H1 (cell line): ENCODE results near the gene GAREM2. TPM values are rescaled to one million over a fixed set of nuclear protein-coding genes. Genes with fewer than 3 reads are reported as not detected.

Source experiments
- CREB1 ChIP-seq: IDR thresholded peaks from 2 replicates; pipeline ENCODE4 v1.6.1; 2012; ENCODE audit warnings: inconsistent platforms
- JUND ChIP-seq: IDR thresholded peaks from 2 replicates; pipeline ENCODE4 v1.6.1; 2011; ENCODE audit warnings: mild to moderate bottlenecking, improper control_type of control experiment, low read length
- NRF1 ChIP-seq: IDR thresholded peaks from 2 replicates; pipeline ENCODE4 v1.6.1; 2011; ENCODE audit warnings: mild to moderate bottlenecking, low read depth, low read length, improper control_type of control experiment
- RFX5 ChIP-seq: IDR thresholded peaks from 2 replicates; pipeline ENCODE4 v1.6.1; 2011; ENCODE audit warnings: low read depth, low read length, improper control_type of control experiment, borderline replicate concordance
- TEAD4 ChIP-seq: IDR thresholded peaks from 2 replicates; pipeline ENCODE4 v1.6.1; 2012; ENCODE audit warnings: low read depth, low read length, inconsistent platforms, mixed read lengths
- YY1 ChIP-seq: IDR thresholded peaks from 2 replicates; pipeline ENCODE4 v1.6.1; 2011; ENCODE audit warnings: low read depth, mild to moderate bottlenecking, low read length
- polyA plus RNA-seq, 7 experiments: library from polyadenylated mRNA; depleted of rRNA in 3 of 7; stranded (reverse) in 5 of 7; unstranded in 2 of 7; fragments of >200 nt in 5 of 7; fragments of 200-250 nt in 2 of 7; gene quantifications; 1 replicate in 5 of 7; 2 replicates in 1 of 7; 4 replicates in 1 of 7; pipeline versions ENCODE4 v1.2.1 to v1.2.3, GENCODE V29; 2011 to 2013; ENCODE audit warnings: missing spikeins in 2 of 7, mixed read lengths in 2 of 7
- total RNA-seq: library from RNA; stranded (reverse); fragmentation: NEBNext Ultra II Directional; extraction: Animal tissue kit (Norgen Biotek cat#: 25700); gene quantifications from 2 replicates; pipeline ENCODE4 v1.2.1, GENCODE V29; 2021
- TF ChIP-seq, protein P1 (sequence below): fragments of 300-600 bp; sonication (generic); IDR thresholded peaks from 2 replicates; pipeline ENCODE4 v1.7.1; 2012; ENCODE audit warnings: low read length, moderate library complexity, mild to moderate bottlenecking, inconsistent platforms; ENCODE audit not compliant: insufficient replicate concordance
- TF ChIP-seq, protein P2 (sequence below), 3 experiments: IDR thresholded peaks; 1 replicate in 2 of 3; 2 replicates in 1 of 3; pipeline versions ENCODE4 v1.5.1 to v1.6.1; 2011; ENCODE audit warnings: low read length in 3 of 3, mild to moderate bottlenecking in 3 of 3, inconsistent platforms in 2 of 3, low read depth in 1 of 3, moderate library complexity in 1 of 3; ENCODE audit not compliant: insufficient read depth in 1 of 3; ENCODE audit errors: control extremely low read depth in 1 of 3

Gene GAREM2
- total and polyA plus RNA-seq, 2 of the 8 experiments (the other 6 are each of a cell fraction or from before 2014, with no cell fraction given): 19.9 TPM

DNA sequence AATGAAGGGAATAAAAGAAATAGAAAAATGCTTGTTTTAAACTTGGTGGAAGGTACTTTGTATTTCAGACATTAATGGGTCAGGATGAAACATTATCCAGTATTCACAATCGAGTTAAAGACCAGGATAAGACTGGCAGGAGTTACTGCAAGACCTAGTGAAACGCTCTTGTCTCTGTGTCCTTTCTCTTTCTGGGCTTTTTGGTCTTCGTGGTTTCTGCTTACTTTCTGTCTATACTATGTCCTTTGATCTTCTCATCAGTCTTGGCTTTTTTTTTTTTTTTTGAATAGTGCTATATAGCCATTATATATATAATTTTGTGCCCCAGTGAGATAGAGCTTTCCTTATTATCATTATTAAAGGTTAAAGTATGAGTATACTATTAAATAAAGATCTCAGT is 42.1 kb upstream of the GAREM2 start (continued):
- TF ChIP-seq, protein P1, sequence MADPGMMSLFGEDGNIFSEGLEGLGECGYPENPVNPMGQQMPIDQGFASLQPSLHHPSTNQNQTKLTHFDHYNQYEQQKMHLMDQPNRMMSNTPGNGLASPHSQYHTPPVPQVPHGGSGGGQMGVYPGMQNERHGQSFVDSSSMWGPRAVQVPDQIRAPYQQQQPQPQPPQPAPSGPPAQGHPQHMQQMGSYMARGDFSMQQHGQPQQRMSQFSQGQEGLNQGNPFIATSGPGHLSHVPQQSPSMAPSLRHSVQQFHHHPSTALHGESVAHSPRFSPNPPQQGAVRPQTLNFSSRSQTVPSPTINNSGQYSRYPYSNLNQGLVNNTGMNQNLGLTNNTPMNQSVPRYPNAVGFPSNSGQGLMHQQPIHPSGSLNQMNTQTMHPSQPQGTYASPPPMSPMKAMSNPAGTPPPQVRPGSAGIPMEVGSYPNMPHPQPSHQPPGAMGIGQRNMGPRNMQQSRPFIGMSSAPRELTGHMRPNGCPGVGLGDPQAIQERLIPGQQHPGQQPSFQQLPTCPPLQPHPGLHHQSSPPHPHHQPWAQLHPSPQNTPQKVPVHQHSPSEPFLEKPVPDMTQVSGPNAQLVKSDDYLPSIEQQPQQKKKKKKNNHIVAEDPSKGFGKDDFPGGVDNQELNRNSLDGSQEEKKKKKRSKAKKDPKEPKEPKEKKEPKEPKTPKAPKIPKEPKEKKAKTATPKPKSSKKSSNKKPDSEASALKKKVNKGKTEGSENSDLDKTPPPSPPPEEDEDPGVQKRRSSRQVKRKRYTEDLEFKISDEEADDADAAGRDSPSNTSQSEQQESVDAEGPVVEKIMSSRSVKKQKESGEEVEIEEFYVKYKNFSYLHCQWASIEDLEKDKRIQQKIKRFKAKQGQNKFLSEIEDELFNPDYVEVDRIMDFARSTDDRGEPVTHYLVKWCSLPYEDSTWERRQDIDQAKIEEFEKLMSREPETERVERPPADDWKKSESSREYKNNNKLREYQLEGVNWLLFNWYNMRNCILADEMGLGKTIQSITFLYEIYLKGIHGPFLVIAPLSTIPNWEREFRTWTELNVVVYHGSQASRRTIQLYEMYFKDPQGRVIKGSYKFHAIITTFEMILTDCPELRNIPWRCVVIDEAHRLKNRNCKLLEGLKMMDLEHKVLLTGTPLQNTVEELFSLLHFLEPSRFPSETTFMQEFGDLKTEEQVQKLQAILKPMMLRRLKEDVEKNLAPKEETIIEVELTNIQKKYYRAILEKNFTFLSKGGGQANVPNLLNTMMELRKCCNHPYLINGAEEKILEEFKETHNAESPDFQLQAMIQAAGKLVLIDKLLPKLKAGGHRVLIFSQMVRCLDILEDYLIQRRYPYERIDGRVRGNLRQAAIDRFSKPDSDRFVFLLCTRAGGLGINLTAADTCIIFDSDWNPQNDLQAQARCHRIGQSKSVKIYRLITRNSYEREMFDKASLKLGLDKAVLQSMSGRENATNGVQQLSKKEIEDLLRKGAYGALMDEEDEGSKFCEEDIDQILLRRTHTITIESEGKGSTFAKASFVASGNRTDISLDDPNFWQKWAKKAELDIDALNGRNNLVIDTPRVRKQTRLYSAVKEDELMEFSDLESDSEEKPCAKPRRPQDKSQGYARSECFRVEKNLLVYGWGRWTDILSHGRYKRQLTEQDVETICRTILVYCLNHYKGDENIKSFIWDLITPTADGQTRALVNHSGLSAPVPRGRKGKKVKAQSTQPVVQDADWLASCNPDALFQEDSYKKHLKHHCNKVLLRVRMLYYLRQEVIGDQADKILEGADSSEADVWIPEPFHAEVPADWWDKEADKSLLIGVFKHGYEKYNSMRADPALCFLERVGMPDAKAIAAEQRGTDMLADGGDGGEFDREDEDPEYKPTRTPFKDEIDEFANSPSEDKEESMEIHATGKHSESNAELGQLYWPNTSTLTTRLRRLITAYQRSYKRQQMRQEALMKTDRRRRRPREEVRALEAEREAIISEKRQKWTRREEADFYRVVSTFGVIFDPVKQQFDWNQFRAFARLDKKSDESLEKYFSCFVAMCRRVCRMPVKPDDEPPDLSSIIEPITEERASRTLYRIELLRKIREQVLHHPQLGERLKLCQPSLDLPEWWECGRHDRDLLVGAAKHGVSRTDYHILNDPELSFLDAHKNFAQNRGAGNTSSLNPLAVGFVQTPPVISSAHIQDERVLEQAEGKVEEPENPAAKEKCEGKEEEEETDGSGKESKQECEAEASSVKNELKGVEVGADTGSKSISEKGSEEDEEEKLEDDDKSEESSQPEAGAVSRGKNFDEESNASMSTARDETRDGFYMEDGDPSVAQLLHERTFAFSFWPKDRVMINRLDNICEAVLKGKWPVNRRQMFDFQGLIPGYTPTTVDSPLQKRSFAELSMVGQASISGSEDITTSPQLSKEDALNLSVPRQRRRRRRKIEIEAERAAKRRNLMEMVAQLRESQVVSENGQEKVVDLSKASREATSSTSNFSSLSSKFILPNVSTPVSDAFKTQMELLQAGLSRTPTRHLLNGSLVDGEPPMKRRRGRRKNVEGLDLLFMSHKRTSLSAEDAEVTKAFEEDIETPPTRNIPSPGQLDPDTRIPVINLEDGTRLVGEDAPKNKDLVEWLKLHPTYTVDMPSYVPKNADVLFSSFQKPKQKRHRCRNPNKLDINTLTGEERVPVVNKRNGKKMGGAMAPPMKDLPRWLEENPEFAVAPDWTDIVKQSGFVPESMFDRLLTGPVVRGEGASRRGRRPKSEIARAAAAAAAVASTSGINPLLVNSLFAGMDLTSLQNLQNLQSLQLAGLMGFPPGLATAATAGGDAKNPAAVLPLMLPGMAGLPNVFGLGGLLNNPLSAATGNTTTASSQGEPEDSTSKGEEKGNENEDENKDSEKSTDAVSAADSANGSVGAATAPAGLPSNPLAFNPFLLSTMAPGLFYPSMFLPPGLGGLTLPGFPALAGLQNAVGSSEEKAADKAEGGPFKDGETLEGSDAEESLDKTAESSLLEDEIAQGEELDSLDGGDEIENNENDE: no peak
- no peak for TF ChIP-seq TEAD4
- TF ChIP-seq JUND: no peak
- TF ChIP-seq, protein P2, sequence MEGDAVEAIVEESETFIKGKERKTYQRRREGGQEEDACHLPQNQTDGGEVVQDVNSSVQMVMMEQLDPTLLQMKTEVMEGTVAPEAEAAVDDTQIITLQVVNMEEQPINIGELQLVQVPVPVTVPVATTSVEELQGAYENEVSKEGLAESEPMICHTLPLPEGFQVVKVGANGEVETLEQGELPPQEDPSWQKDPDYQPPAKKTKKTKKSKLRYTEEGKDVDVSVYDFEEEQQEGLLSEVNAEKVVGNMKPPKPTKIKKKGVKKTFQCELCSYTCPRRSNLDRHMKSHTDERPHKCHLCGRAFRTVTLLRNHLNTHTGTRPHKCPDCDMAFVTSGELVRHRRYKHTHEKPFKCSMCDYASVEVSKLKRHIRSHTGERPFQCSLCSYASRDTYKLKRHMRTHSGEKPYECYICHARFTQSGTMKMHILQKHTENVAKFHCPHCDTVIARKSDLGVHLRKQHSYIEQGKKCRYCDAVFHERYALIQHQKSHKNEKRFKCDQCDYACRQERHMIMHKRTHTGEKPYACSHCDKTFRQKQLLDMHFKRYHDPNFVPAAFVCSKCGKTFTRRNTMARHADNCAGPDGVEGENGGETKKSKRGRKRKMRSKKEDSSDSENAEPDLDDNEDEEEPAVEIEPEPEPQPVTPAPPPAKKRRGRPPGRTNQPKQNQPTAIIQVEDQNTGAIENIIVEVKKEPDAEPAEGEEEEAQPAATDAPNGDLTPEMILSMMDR (IDR thresholded peaks at IDR 0.05; ENCODE audit: control extremely low read depth in 1 of 3, insufficient read depth in 1 of 3, low read depth in 1 of 3, low read length in 3 of 3): no peak
- TF ChIP-seq NRF1: no peak
- TF ChIP-seq CREB1: no peak
- no peak for TF ChIP-seq RFX5
- TF ChIP-seq YY1: no peak
